LNCaP clone FGC (cell line): Measurements from ENCODE around the gene EPHB3.

Source experiments
- DNase-seq: peaks from one replicate; pipeline ENCODE4 v3.0.0-alpha.2; 2011; ENCODE audit warnings: low read depth
- H3K4me3 ChIP-seq: 2 replicates; pipeline ENCODE4 v1.5.1; 2011; ENCODE audit warnings: mild to moderate bottlenecking, low read depth, low read length, control low read depth
- CTCF ChIP-seq: IDR thresholded peaks from 2 replicates; pipeline ENCODE4 v1.5.1; 2012; ENCODE audit warnings: mild to moderate bottlenecking; ENCODE audit not compliant: control insufficient read depth, insufficient read depth; ENCODE audit errors: extremely low read depth

EPHB3 gene

GRCh38 chr3:184552296-184552695 is 9.3 kb upstream of the EPHB3 start:
- no peak for TF ChIP-seq CTCF
- no peak for DNase-seq
- no peak overlapping the region for H3K4me3 ChIP-seq

DNA sequence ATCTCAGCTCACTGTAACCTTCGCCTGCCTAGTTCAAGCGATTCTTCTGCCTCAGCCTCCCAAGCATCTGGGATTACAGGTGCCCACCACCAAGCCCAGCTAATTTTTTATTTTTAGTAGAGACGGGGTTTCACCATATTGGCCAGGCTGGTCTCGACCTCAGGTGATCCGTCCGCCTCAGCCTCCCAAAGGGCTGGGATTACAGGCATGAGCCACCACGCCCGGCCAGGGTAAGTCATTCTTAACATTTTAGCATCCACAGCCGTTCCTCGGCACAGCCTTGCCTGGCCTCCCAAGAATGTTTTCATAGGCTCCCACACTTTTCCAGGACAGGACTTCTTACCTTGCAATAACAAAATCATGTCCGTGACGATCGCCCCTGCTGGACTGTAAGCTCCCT is 8.7 kb upstream of the EPHB3 start:
- H3K4me3 ChIP-seq = no peak overlapping the region
- no peak for TF ChIP-seq CTCF
- DNase-seq = no peak

- DNase-seq = no peak
- no peak for TF ChIP-seq CTCF
- no peak overlapping the region for H3K4me3 ChIP-seq
Observed at GRCh38 chr3:184553385-184553784, 8.2 kb upstream of the EPHB3 start.

GRCh38 chr3:184554461-184554860 is 7.1 kb upstream of the EPHB3 start:
- H3K4me3 ChIP-seq = no peak overlapping the region
- TF ChIP-seq CTCF = no peak
- no peak for DNase-seq

DNA sequence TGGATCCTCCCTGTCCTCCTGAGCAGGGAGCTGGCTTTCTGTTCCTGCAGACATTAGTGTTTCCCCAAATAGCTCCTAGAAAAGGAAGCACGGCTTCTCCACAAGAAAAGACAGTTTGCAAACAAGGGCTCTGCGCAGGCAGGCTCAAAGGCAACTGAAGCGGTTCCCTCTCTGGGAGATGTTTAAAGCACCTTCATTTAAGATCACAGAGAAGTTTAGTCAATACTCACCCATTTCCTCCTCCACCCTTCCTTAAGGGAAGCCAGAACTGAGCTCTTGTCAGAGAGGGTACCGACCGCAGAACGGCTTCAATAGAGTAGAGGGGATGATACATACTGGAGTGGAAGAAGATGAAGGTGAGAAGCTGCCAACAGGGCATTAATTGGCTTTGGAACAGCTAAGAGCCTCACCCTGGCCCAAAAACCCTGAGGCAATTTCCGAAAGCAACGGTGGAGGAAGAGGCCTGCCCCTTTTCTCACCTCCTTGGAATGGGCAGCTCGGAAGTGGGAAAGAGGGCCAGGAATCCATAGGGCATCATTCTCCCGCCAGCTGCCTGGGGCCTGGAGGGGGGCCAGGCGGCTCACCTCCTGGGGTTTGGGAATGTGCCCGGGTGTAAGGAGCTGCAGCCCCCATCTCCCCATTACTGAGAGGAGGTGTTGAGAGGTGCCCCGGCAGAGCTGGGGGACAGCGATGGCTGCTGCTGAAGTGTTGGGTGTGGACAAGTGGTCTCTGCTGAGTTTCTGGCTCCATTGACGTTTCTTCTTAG is 4.8 kb upstream of the EPHB3 start:
- no peak for DNase-seq
- H3K4me3 ChIP-seq = no peak overlapping the region
- no peak for TF ChIP-seq CTCF

DNA sequence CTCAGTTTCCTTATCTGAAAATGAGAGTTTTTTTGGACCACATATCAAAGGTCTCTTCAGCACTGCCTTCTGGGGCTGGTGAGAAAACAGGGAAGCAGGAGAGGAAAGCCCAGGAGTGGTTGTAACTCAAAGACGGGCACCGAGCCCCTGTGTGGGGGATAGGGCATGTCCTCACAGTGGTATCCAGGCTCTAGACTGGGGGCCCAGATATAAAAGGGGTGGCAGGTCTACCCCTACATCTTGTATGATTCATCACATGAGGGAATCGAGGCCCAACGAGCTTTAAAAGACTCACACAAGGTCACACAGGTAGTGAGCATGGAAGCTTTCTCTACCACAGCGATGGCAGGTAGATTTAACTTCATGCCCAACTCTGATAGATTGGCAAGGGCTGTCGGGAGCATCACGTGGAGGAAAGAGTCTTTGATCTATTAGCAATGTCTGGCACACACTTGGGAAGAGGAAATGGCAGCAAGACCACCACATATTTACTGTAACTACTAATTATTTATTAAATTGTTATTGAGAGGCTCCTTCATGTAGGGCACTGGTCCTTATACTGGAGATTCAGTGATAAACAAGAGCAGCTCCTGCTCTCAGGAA is 4.1 kb upstream of the EPHB3 start:
- no peak for TF ChIP-seq CTCF
- no peak for DNase-seq
- H3K4me3 ChIP-seq = no peak overlapping the region

- H3K4me3 ChIP-seq = no peak overlapping the region
- no peak for TF ChIP-seq CTCF
- no peak for DNase-seq
Observed at GRCh38 chr3:184558726-184559125, 2.9 kb upstream of the EPHB3 start.
